Smooth muscle cell (in vitro differentiated cells): ENCODE measurements around the gene PAMR1. TPM values are rescaled to one million over a fixed set of nuclear protein-coding genes. Genes with fewer than 3 reads are reported as not detected.

Experiments used
- DNase-seq: peaks from one replicate; lab custom pipeline; 2025; ENCODE audit not compliant: unreplicated experiment; lab: John Stamatoyannopoulos, UW
- H2AFZ ChIP-seq: fragments of 200-600 bp; sonication (generic); 2 replicates; pipeline ENCODE4 v1.6.0; 2016; ENCODE audit warnings: antibody characterized with exemption, low read depth, mild to moderate bottlenecking
- H3F3A ChIP-seq: fragments of 200-600 bp; sonication (generic); 2 replicates; pipeline ENCODE4 v1.6.0; 2017; ENCODE audit warnings: antibody characterized with exemption, low read depth
- H3K27ac ChIP-seq: fragments of 200-600 bp; sonication (generic); 2 replicates; pipeline ENCODE4 v1.5.1; 2016; ENCODE audit warnings: low read depth, mild to moderate bottlenecking
- H3K27me3 ChIP-seq: fragments of 200-600 bp; sonication (generic); 2 replicates; pipeline ENCODE4 v1.6.1; 2016; ENCODE audit warnings: low read depth, mild to moderate bottlenecking
- H3K36me3 ChIP-seq: fragments of 200-600 bp; sonication (generic); 2 replicates; pipeline ENCODE4 v1.5.1; 2016; ENCODE audit warnings: low read depth
- H3K4me1 ChIP-seq: fragments of 200-600 bp; sonication (generic); 2 replicates; pipeline ENCODE4 v1.5.1; 2016; ENCODE audit warnings: low read depth
- H3K4me2 ChIP-seq: fragments of 200-600 bp; sonication (generic); 2 replicates; pipeline ENCODE4 v1.6.0; 2016; ENCODE audit warnings: mild to moderate bottlenecking
- H3K4me3 ChIP-seq: fragments of 200-600 bp; sonication (generic); 2 replicates; pipeline ENCODE4 v1.5.1; 2016; ENCODE audit warnings: mild to moderate bottlenecking
- H3K79me2 ChIP-seq: fragments of 200-600 bp; sonication (generic); 2 replicates; pipeline ENCODE4 v1.6.0; 2016; ENCODE audit warnings: low read depth, mild to moderate bottlenecking
- H3K9ac ChIP-seq: fragments of 200-600 bp; sonication (generic); 2 replicates; pipeline ENCODE4 v1.6.0; 2016; ENCODE audit warnings: low read depth
- H3K9me3 ChIP-seq: fragments of 200-600 bp; sonication (generic); replicated peaks from 2 replicates; pipeline ENCODE4 v1.5.1; 2016; ENCODE audit warnings: low read depth
- H4K20me1 ChIP-seq: fragments of 200-600 bp; sonication (generic); 2 replicates; pipeline ENCODE4 v1.6.0; 2016; ENCODE audit warnings: low read depth
- CTCF ChIP-seq: fragments of 200-600 bp; sonication (generic); IDR thresholded peaks from 2 replicates; pipeline ENCODE4 v1.5.1; 2017; ENCODE audit warnings: borderline replicate concordance, mild to moderate bottlenecking, antibody characterized with exemption; ENCODE audit not compliant: insufficient read depth, poor library complexity, severe bottlenecking
- WGBS: methylation state at CpG from one replicate; pipeline ENCODE4 v1.1.7; 2016; ENCODE audit warnings: low lambda C conversion rate; 5-methylcytosine and 5-hydroxymethylcytosine counted together
- polyA plus RNA-seq: library from polyadenylated mRNA; unstranded; fragments of >200 nt; fragmentation: Nextera tagmentation; extraction: Ambion mirVana; gene quantifications from 2 replicates; pipeline ENCODE4 v1.2.1, GENCODE V29; 2016
- total RNA-seq: library from RNA; depleted of rRNA; stranded (reverse); fragments of >200 nt; gene quantifications from 2 replicates; pipeline ENCODE4 v1.2.3, GENCODE V29; 2014

The PAMR1 gene
- total and polyA plus RNA-seq, 2 experiments from 2014 or later: 87.7 to 128 TPM

DNA sequence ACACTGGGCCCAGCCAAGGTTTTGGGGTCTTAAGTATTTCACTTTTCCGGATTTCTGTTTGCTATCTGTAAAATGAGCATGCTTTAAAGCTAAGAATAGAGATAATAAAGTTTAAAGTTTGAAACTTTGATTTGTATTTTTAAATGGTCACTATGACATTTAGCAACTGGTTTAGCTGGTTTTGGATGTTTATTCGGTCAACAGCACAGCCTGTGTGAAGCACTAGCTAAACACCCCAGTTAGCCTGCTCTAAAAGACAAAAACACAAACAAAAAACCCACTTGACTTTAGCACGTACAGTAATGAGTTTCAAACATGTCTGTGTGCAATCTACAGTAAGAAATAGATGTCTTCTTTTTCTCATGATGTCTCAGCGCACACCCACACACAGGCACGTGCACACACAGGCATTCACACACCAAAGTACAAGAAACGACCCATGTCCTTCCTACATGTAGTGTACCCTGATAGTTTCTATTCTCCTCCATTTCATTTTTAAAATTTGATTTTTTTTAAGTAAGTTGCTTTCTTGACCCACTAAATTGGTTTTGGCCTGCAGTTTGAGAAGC lies 135.4 kb downstream of the PAMR1 start:
- Histone ChIP-seq H3K36me3 (no peaks in the 10 kb centered on the region), H3K79me2 (no peaks in the 10 kb centered on the region), H3K4me3 (no peak overlapping the region), H3K9me3 (no peaks in the 10 kb centered on the region), H3K4me1 (peaks cover 2% of the 10 kb centered on the region), H3K9ac (no peak overlapping the region), H3F3A (no peaks in the 10 kb centered on the region), H3K27ac (no peak overlapping the region), H3K4me2 (no peak overlapping the region), H2AFZ (no peak overlapping the region), H3K27me3 (no peaks in the 10 kb centered on the region), H4K20me1 (no peaks in the 10 kb centered on the region)
- WGBS: 63% methylated on average over 6 of the region's 6 CpGs
- DNase-seq: no peak
- TF ChIP-seq CTCF: no peak

- Histone ChIP-seq H3F3A (no peaks in the 10 kb centered on the region), H3K36me3 (no peaks in the 10 kb centered on the region), H3K4me2 (no peak overlapping the region), H4K20me1 (no peaks in the 10 kb centered on the region), H2AFZ (no peak overlapping the region), H3K4me1 (peaks cover 2% of the 10 kb centered on the region), H3K9me3 (no peaks in the 10 kb centered on the region), H3K27ac (no peak overlapping the region), H3K79me2 (no peaks in the 10 kb centered on the region), H3K9ac (no peak overlapping the region), H3K4me3 (no peak overlapping the region), H3K27me3 (no peaks in the 10 kb centered on the region)
- 97% methylated on average over 1 of the region's 1 CpG for WGBS
- TF ChIP-seq CTCF: no peak
- DNase-seq: no peak
These were observed 136.3 kb downstream of the PAMR1 start for GRCh38 chr11:35389112-35389511.

GRCh38 chr11:35388061-35388460 lies 137.4 kb downstream of the PAMR1 start:
- WGBS: 92% methylated on average over 5 of the region's 5 CpGs
- H3K9ac ChIP-seq: no peak overlapping the region
- H3K27me3 ChIP-seq: no peaks in the 10 kb centered on the region
- no peak for DNase-seq
- H3K4me3 ChIP-seq: no peak overlapping the region
- no peaks in the 10 kb centered on the region for H3F3A ChIP-seq
- H4K20me1 ChIP-seq: no peaks in the 10 kb centered on the region
- no peaks in the 10 kb centered on the region for H3K9me3 ChIP-seq
- H3K79me2 ChIP-seq: no peaks in the 10 kb centered on the region
- no peak overlapping the region for H2AFZ ChIP-seq
- no peak overlapping the region for H3K27ac ChIP-seq
- peaks cover 2% of the 10 kb centered on the region for H3K4me1 ChIP-seq
- no peak overlapping the region for H3K4me2 ChIP-seq
- TF ChIP-seq CTCF: no peak
- no peaks in the 10 kb centered on the region for H3K36me3 ChIP-seq
